ENCODE measurements around the gene KIAA0513. TPM values are rescaled to one million over a fixed set of nuclear protein-coding genes. Genes with fewer than 3 reads are reported as not detected.

KIAA0513 gene
- total RNA-seq, 1 donor from 2014 or later, result 6.1 TPM

- Histone ChIP-seq H3K27me3 (no peaks in the 10 kb centered on the region), H3K79me2 (ENCODE audit: low read depth) (no peaks in the 10 kb centered on the region), H3K4me3 (no peak overlapping the region), H3F3A (ENCODE audit: low read depth) (peaks cover 24% of the 10 kb centered on the region), H3K4me1 (peaks cover 19% of the 10 kb centered on the region), H3K36me3 (no peaks in the 10 kb centered on the region), H3K9me3 (ENCODE audit: low read depth) (no peaks in the 10 kb centered on the region), H3K27ac (no peak overlapping the region), H3K9ac (no peak overlapping the region), H2AFZ (replicated peaks) (peak overlapping the region; percentile 84), H3K4me2 (no peak overlapping the region), H4K20me1 (ENCODE audit: low read depth) (no peaks in the 10 kb centered on the region)
- peaks cover 21% of the 10 kb centered on the region for H3K27me3 Mint-ChIP-seq (ENCODE audit: insufficient read depth, low read depth)
- no peak for DNase-seq (ENCODE audit: low spot score)
- H3K4me3 Mint-ChIP-seq, result no peak overlapping the region
- peaks cover 2% of the 10 kb centered on the region for H3K9me3 Mint-ChIP-seq
- peaks cover 44% of the 10 kb centered on the region for H3K4me1 Mint-ChIP-seq
- peak overlapping the region; percentile 62 for H3K27ac Mint-ChIP-seq
- no peak for TF ChIP-seq EZH2phosphoT487 (IDR thresholded peaks at IDR 0.05)
- TF ChIP-seq, protein P1, sequence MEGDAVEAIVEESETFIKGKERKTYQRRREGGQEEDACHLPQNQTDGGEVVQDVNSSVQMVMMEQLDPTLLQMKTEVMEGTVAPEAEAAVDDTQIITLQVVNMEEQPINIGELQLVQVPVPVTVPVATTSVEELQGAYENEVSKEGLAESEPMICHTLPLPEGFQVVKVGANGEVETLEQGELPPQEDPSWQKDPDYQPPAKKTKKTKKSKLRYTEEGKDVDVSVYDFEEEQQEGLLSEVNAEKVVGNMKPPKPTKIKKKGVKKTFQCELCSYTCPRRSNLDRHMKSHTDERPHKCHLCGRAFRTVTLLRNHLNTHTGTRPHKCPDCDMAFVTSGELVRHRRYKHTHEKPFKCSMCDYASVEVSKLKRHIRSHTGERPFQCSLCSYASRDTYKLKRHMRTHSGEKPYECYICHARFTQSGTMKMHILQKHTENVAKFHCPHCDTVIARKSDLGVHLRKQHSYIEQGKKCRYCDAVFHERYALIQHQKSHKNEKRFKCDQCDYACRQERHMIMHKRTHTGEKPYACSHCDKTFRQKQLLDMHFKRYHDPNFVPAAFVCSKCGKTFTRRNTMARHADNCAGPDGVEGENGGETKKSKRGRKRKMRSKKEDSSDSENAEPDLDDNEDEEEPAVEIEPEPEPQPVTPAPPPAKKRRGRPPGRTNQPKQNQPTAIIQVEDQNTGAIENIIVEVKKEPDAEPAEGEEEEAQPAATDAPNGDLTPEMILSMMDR (IDR thresholded peaks at IDR 0.05), result no peak
- TF ChIP-seq EZH2 (IDR thresholded peaks at IDR 0.05), result no peak
- peaks cover 2% of the 10 kb centered on the region for H3K36me3 Mint-ChIP-seq
Observed at GRCh38 chr16:85129876-85130704, 102.5 kb downstream of the KIAA0513 start.

DNA sequence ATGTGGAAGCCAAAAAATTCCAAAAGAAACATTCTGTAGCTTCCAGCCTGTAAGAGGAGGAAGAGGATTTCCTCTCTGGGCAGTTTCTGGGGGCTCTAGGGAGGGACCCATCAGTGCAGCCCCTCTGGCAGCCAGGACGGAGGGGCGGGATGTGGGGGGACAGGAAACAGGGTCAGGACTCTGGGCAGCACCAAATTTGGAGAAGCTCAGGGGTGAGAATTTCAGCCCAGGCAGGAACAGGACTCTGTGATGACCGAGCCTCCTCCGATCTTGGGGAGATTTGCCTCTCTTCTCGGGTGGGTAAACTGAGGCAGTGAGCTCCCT is 103.1 kb downstream of the KIAA0513 start:
- Histone ChIP-seq H3F3A (ENCODE audit: low read depth) (peaks cover 21% of the 10 kb centered on the region), H3K4me1 (peaks cover 19% of the 10 kb centered on the region), H3K27ac (no peak overlapping the region), H3K36me3 (no peaks in the 10 kb centered on the region), H3K79me2 (ENCODE audit: low read depth) (no peaks in the 10 kb centered on the region), H3K4me3 (no peak overlapping the region), H3K9me3 (ENCODE audit: low read depth) (no peaks in the 10 kb centered on the region), H4K20me1 (ENCODE audit: low read depth) (no peaks in the 10 kb centered on the region), H3K9ac (no peak overlapping the region), H2AFZ (replicated peaks) (peak overlapping the region; percentile 84), H3K4me2 (no peak overlapping the region), H3K27me3 (no peaks in the 10 kb centered on the region)
- peak overlapping the region; percentile 62 for H3K27ac Mint-ChIP-seq
- peaks cover 2% of the 10 kb centered on the region for H3K36me3 Mint-ChIP-seq
- H3K4me1 Mint-ChIP-seq, result peaks cover 42% of the 10 kb centered on the region
- H3K9me3 Mint-ChIP-seq, result no peaks in the 10 kb centered on the region
- no peak for DNase-seq (ENCODE audit: low spot score)
- TF ChIP-seq, protein P1 (IDR thresholded peaks at IDR 0.05), result no peak
- TF ChIP-seq EZH2phosphoT487 (IDR thresholded peaks at IDR 0.05) (no peak), EZH2 (IDR thresholded peaks at IDR 0.05) (no peak)
- H3K27me3 Mint-ChIP-seq (ENCODE audit: insufficient read depth, low read depth), result peaks cover 21% of the 10 kb centered on the region
- H3K4me3 Mint-ChIP-seq, result no peak overlapping the region

- Histone ChIP-seq H4K20me1 (ENCODE audit: low read depth) (no peaks in the 10 kb centered on the region), H3K4me1 (peaks cover 4% of the 10 kb centered on the region), H3K9me3 (ENCODE audit: low read depth) (no peaks in the 10 kb centered on the region), H3K9ac (no peak overlapping the region), H2AFZ (replicated peaks) (no peak overlapping the region), H3K79me2 (ENCODE audit: low read depth) (no peaks in the 10 kb centered on the region), H3K4me3 (no peak overlapping the region), H3F3A (ENCODE audit: low read depth) (peaks cover under 1% of the 10 kb centered on the region), H3K27ac (no peak overlapping the region), H3K4me2 (no peak overlapping the region), H3K27me3 (no peaks in the 10 kb centered on the region), H3K36me3 (no peaks in the 10 kb centered on the region)
- no peak for DNase-seq (ENCODE audit: low spot score)
- Mint-ChIP-seq H3K9me3 (no peaks in the 10 kb centered on the region), H3K36me3 (peaks cover 2% of the 10 kb centered on the region), H3K4me1 (peaks cover 38% of the 10 kb centered on the region), H3K27me3 (ENCODE audit: insufficient read depth, low read depth) (peaks cover 22% of the 10 kb centered on the region), H3K4me3 (no peak overlapping the region), H3K27ac (peak overlapping the region; percentile 92)
- TF ChIP-seq EZH2 (IDR thresholded peaks at IDR 0.05) (no peak), EZH2phosphoT487 (IDR thresholded peaks at IDR 0.05) (no peak)
- TF ChIP-seq, protein P1 (IDR thresholded peaks at IDR 0.05), result no peak
Observed at GRCh38 chr16:85132456-85133289, 105.1 kb downstream of the KIAA0513 start.

All from neural progenitor cell (in vitro differentiated cells).